OCI-LY7 (cell line): ENCODE results near the gene POC1A. TPM values are rescaled to one million over a fixed set of nuclear protein-coding genes. Genes with fewer than 3 reads are reported as not detected.

Source experiments
- BruUV-seq: library from RNA; stranded (reverse); fragments of 400-500 nt; replicated peaks from 2 replicates; lab custom pipeline; 2021; lab: Mats Ljungman, UMichigan
- CTCF ChIA-PET: fragments of 300-600 bp; sonication (Branson Sonifier 250); formaldehyde crosslinking; loops from one replicate; lab custom pipeline; 2022; ENCODE audit warnings: antibody characterized with exemption; ENCODE audit not compliant: unreplicated experiment; lab: Charles Lee
- POLR2A ChIA-PET: fragments of 300-600 bp; sonication (Branson Sonifier 250); formaldehyde crosslinking; loops from one replicate; lab custom pipeline; 2022; ENCODE audit warnings: antibody characterized with exemption; lab: Charles Lee
- DNase-seq: peaks from one replicate; pipeline ENCODE4 v3.0.0-alpha.2; 2015; ENCODE audit warnings: low spot score
- H2AFZ ChIP-seq: fragments of 200-600 bp; sonication (generic), shearing (Covaris generic); 2 replicates; pipeline ENCODE4 v1.6.1; 2014; ENCODE audit warnings: mild to moderate bottlenecking, antibody characterized with exemption, low read length, moderate library complexity
- H3K27ac ChIP-seq: fragments of 200-600 bp; sonication (generic); 2 replicates; pipeline ENCODE4 v1.5.1; 2014; ENCODE audit warnings: mixed run types, low read depth, mild to moderate bottlenecking, moderate library complexity, low read length, inconsistent platforms; ENCODE audit not compliant: poor library complexity, severe bottlenecking
- H3K36me3 ChIP-seq: fragments of 200-600 bp; sonication (generic); 2 replicates; pipeline ENCODE4 v1.6.1; 2014; ENCODE audit warnings: mild to moderate bottlenecking, antibody characterized with exemption, low read length, moderate library complexity, mixed read lengths; ENCODE audit not compliant: insufficient read depth
- H3K4me1 ChIP-seq: fragments of 200-600 bp; sonication (generic); 2 replicates; pipeline ENCODE4 v1.5.1; 2014; ENCODE audit warnings: mild to moderate bottlenecking, low read length; ENCODE audit not compliant: insufficient read depth, poor library complexity, severe bottlenecking
- H3K4me2 ChIP-seq: fragments of 200-600 bp; sonication (generic); 2 replicates; pipeline ENCODE4 v1.6.1; 2014; ENCODE audit warnings: mild to moderate bottlenecking, low read length
- H3K4me3 ChIP-seq: fragments of 200-600 bp; sonication (generic); 2 replicates; pipeline ENCODE4 v1.5.1; 2014; ENCODE audit warnings: mild to moderate bottlenecking, low read depth, low read length; ENCODE audit not compliant: poor library complexity, severe bottlenecking
- H3K79me2 ChIP-seq: fragments of 200-600 bp; sonication (generic); 2 replicates; pipeline ENCODE4 v1.6.1; 2016; ENCODE audit warnings: low read depth, mild to moderate bottlenecking, low read length, moderate library complexity, mixed read lengths; ENCODE audit not compliant: insufficient read depth
- H3K9me2 ChIP-seq: fragments of 200-600 bp; sonication (generic); 2 replicates; pipeline ENCODE4 v1.6.1; 2016; ENCODE audit warnings: mild to moderate bottlenecking, low read length, mixed read lengths; ENCODE audit not compliant: insufficient read depth
- H3K9me3 ChIP-seq: fragments of 200-600 bp; sonication (generic); 2 replicates; pipeline ENCODE4 v1.6.1; 2014; ENCODE audit warnings: mild to moderate bottlenecking, mixed run types, low read length, mixed read lengths
- H4K20me1 ChIP-seq: fragments of 200-600 bp; sonication (generic); 2 replicates; pipeline ENCODE4 v1.6.1; 2014; ENCODE audit warnings: mild to moderate bottlenecking, antibody characterized with exemption, low read length, moderate library complexity, mixed read lengths; ENCODE audit not compliant: insufficient read depth
- EZH2phosphoT487 ChIP-seq: fragments of 200-600 bp; sonication (generic); IDR thresholded peaks from 2 replicates; pipeline ENCODE4 v1.6.1; 2018; ENCODE audit warnings: low read depth, borderline replicate concordance, mild to moderate bottlenecking, mixed run types, antibody characterized with exemption, low read length, moderate library complexity, mixed read lengths
- intact Hi-C: fragments of 100-400 bp; cut with micrococcal nuclease; formaldehyde crosslinking; loops from one replicate; pipeline ENCODE4 v1.10.0; 2022; ENCODE audit not compliant: unreplicated experiment
- total RNA-seq, 2 experiments: library from RNA; depleted of rRNA in 1 of 2; stranded (reverse); fragments of >200 nt in 1 of 2; shearing (Covaris generic) in 1 of 2; gene quantifications; 2 replicates each; pipeline ENCODE4 v1.2.3, GENCODE V29; 2014 to 2022
- TF ChIP-seq, protein P1 (sequence below): fragments of 200-600 bp; sonication (generic); conservative IDR thresholded peaks from 2 replicates; pipeline ENCODE4 v1.5.1; 2014; ENCODE audit warnings: mild to moderate bottlenecking, antibody characterized with exemption, low read length, moderate library complexity, mixed read lengths

POC1A gene
- total RNA-seq, 2 experiments from 2014 or later, result 40.0 to 41.0 TPM

DNA sequence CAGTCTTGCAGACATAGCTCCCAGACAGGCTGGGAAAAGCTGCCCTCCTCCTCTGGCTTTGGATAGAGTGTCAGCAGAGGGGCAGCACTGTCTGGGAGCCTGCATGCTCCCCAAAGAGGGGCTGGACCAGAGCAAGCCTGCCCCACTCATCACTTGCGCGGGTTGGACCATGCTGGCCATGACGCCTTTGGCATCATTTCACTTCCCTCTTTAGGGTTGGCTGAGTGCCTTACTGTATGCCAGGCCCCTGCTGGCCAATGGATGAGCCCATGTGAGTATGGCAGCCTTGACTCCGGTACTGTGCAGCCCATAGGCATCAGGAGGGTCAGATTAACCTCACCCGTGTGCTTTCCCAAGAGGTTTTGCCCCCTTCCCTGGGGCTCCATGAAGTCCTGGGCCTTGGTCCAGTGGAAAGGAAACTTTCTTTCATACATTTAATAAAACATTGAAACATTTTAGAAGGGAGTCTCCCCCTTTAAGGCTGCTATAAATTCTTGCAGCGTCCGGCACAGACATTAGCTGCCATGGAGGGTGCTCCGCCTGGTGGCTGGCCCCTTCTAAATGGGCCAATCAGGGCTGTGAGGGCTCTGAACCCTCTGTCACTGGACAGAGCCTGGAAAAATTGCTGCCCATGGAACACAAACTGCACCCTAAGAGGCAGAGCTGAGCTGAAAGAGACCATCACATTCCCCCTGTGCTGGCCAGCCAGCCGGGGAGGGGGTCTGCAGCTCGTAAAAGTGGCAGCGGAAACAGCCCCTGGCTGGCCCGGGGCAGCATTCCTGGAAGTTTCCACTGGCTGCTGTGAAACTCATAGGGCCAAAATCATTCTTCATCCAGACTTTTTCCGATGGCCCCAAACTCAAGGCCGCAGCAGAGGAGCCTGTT, 77.1 kb downstream of the POC1A start:
- intact Hi-C loops, result no loop called here
- no peaks in the 10 kb centered on the region for H3K79me2 ChIP-seq
- H3K27ac ChIP-seq, result no peak overlapping the region
- no peaks in the 10 kb centered on the region for H3K9me2 ChIP-seq
- TF ChIP-seq, protein P1, sequence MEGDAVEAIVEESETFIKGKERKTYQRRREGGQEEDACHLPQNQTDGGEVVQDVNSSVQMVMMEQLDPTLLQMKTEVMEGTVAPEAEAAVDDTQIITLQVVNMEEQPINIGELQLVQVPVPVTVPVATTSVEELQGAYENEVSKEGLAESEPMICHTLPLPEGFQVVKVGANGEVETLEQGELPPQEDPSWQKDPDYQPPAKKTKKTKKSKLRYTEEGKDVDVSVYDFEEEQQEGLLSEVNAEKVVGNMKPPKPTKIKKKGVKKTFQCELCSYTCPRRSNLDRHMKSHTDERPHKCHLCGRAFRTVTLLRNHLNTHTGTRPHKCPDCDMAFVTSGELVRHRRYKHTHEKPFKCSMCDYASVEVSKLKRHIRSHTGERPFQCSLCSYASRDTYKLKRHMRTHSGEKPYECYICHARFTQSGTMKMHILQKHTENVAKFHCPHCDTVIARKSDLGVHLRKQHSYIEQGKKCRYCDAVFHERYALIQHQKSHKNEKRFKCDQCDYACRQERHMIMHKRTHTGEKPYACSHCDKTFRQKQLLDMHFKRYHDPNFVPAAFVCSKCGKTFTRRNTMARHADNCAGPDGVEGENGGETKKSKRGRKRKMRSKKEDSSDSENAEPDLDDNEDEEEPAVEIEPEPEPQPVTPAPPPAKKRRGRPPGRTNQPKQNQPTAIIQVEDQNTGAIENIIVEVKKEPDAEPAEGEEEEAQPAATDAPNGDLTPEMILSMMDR, result no peak
- TF ChIP-seq EZH2phosphoT487, result no peak
- ChIA-PET CTCF (interaction anchor here (0.6 kb wide), 1 partner anchor 76 kb away, joined by 3 read pairs; no protein-coding TSS in a partner anchor), POLR2A (no interaction called here)
- H3K9me3 ChIP-seq, result no peaks in the 10 kb centered on the region
- DNase-seq, result no peak
- H4K20me1 ChIP-seq, result no peaks in the 10 kb centered on the region
- H3K36me3 ChIP-seq, result peaks cover 12% of the 10 kb centered on the region; the same call in 1 of the 2 replicates
- no peaks in the 10 kb centered on the region for H3K4me1 ChIP-seq
- BruUV-seq, result no TSS peak
- H3K4me2 ChIP-seq, result no peak overlapping the region
- no peak overlapping the region for H3K4me3 ChIP-seq
- H2AFZ ChIP-seq, result no peak overlapping the region

DNA sequence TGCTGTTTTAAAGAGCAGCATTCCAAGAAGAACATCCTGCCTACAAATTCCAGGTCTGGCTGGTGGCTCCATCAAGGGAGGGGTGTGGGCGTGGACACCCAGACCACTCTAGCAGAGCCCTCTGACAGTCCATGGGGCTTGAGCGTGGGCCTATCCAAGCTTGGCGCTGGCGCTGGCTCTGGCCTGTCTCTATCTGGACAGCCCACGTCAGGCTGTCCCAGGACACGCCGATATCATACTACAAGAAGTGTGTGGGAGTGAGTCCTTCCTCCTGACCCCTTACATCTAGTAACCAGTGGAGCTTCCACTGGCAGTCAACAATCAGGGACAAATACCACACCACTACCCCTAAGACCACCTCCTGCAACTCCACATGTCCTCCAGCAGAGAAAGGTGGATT, 80.7 kb downstream of the POC1A start:
- no peak overlapping the region for H3K4me2 ChIP-seq
- no peaks in the 10 kb centered on the region for H3K9me3 ChIP-seq
- no peaks in the 10 kb centered on the region for H3K9me2 ChIP-seq
- POLR2A ChIA-PET, result interaction anchor here (0.6 kb wide), 1 partner anchor 486 kb away, joined by 3 read pairs; no protein-coding TSS in a partner anchor
- intact Hi-C loops, result no loop called here
- CTCF ChIA-PET, result no interaction called here
- no peaks in the 10 kb centered on the region for H3K79me2 ChIP-seq
- no TSS peak for BruUV-seq
- no peaks in the 10 kb centered on the region for H4K20me1 ChIP-seq
- H3K4me1 ChIP-seq, result no peaks in the 10 kb centered on the region
- H2AFZ ChIP-seq, result no peak overlapping the region
- peaks cover 12% of the 10 kb centered on the region; the same call in 1 of the 2 replicates for H3K36me3 ChIP-seq
- no peak overlapping the region for H3K4me3 ChIP-seq
- no peak for TF ChIP-seq EZH2phosphoT487
- TF ChIP-seq, protein P1, result no peak
- H3K27ac ChIP-seq, result no peak overlapping the region
- DNase-seq, result no peak

DNA sequence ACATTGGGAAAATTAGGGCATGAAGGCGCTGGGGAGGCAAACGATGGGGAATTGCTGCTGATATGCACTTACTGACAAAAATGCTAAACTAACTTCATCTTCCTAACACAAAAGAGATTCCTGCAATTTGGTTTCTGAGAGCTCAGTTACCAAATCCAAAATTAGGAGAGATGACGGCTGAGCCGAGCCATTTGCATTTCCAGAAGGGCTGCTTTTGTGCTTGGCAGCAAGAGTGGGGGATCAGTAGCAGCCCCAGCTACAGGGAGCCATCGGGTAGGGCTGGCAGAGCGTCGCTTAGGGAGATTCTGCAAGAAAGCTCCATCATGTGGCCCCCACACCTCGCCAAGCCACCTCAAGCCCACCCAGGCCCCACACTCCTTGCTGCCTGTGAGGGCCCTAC, 81.8 kb downstream of the POC1A start:
- intact Hi-C loops, result no loop called here
- TF ChIP-seq, protein P1, result no peak
- no peak for TF ChIP-seq EZH2phosphoT487
- Histone ChIP-seq H3K9me2 (no peaks in the 10 kb centered on the region), H3K79me2 (no peaks in the 10 kb centered on the region), H4K20me1 (no peaks in the 10 kb centered on the region), H2AFZ (no peak overlapping the region), H3K4me1 (no peaks in the 10 kb centered on the region), H3K9me3 (no peaks in the 10 kb centered on the region), H3K4me3 (no peak overlapping the region), H3K4me2 (no peak overlapping the region), H3K27ac (no peak overlapping the region), H3K36me3 (peaks cover 12% of the 10 kb centered on the region; the same call in 1 of the 2 replicates)
- CTCF ChIA-PET, result no interaction called here
- BruUV-seq, result no TSS peak
- no peak for DNase-seq
- POLR2A ChIA-PET, result no interaction called here
